SK-MEL-5 (cell line): ENCODE measurements around the gene NT5M. TPM values are rescaled to one million over a fixed set of nuclear protein-coding genes. Genes with fewer than 3 reads are reported as not detected.
"Not testable (repeated sequence)": the region's sequence is repeated elsewhere in the genome, so short reads cannot be mapped to it uniquely, and the experiment has no call there.

Experiments used
- DNase-seq: peaks from one replicate; pipeline ENCODE4 v3.0.0-alpha.2; 2016; ENCODE audit warnings: low read depth, low spot score
- in situ Hi-C: cut with HindIII; loops from 2 replicates; pipeline ENCODE4 v1.10.0; 2016; ENCODE audit warnings: low sequenced_read_pairs, high pct_unique_total_duplicates, low pct_unique_long_range_greater_than_20kb
- polyA plus RNA-seq, 2 experiments: library from polyadenylated mRNA; depleted of rRNA; stranded (reverse); fragments of >200 nt; gene quantifications; 2 replicates each; pipeline ENCODE4 v1.2.3, GENCODE V29; 2015
- total RNA-seq: library from RNA; depleted of rRNA; stranded (reverse); fragments of >200 nt; shearing (Covaris generic); gene quantifications from 2 replicates; pipeline ENCODE4 v1.2.3, GENCODE V29; 2014; rRNA removed

Gene NT5M
- 11.0 and 15.7 TPM in 2 replicates for total RNA-seq
- polyA plus RNA-seq (2015; cell fraction: cytosol; rRNA removed) = 20.2 and 24.6 TPM in 2 replicates
- 52.9 and 66.9 TPM in 2 replicates for polyA plus RNA-seq (2015; cell fraction: nucleus; rRNA removed)

DNA sequence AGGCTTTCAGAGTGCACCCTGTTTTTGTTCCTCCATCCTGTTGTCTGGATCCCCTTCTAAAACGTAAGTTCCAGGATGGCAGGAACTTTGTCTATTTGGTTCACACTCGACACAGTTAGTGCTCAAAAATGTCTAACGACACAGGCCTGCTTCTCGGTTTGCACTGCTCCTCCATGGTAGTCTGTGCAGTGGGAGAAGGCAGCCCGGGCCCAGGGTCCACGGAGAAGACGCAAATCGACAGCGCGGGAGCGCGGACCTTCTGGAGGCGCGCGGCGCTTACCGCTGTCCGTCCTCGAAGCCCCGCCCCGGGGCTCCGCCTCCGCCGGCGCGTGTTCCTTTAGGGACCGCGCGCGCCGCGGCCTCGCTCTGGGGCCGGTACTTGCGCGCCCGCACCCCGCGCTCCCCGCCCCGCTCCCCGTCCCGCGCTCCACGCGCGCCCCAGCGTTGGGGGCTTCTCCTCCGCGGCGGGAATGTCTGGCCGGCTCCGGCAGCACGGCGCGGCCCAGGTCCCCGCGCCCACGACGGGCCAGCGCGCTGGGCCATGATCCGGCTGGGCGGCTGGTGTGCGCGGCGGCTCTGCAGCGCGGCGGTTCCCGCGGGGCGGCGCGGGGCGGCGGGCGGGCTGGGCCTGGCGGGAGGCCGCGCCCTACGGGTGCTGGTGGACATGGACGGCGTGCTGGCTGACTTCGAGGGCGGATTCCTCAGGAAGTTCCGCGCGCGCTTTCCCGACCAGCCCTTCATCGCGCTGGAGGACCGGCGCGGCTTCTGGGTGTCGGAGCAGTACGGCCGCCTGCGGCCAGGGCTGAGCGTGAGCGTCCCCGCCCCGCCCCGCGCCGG, at the start of gene NT5M:
NT5M (plus strand) TSS at position 364 of the 837 bp plus-strand sequence; CDS start at position 542, 178 bp downstream.
- DNase-seq = peak; percentile 79
- in situ Hi-C loops = no loop called here

DNA sequence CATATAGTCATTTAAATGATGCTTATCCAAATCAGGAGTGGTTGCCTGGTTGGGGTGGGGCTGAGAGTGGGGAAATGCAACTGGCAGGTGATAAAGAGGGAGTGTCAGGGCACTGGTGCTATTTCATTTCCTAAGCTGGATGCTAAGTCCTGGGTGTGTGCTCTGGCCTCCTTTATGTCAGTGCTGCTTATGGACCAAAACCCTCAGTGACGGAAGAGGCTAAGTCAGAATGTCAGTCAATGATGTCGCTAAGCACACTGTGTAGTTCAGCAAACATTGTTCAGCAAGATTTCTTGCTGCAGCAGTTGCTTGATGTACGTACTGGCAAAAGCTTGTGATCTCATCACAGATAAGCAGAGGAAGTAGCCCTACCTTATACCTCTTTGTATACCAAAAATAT, 49.8 kb upstream of the NT5M start:
- DNase-seq = no peak
- in situ Hi-C loops = no loop called here

DNA sequence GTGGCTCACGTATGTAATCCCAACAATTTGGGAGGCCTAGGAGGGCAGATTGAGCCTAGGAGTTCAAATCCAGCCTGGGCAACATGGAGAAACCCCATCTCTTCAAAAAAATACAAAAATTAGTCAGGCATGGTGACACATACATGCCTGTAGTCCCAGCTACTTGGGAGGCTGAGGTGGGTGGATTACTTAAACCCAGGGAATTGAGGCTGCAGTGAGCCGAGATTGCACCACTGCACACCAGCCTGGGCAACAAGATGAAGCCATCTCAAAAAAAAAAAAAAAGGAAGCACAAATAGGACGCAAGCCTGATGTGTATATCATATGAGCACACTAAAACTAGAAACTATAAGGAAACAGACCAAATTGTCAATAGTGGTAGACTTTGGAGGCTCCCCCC, 49.1 kb upstream of the NT5M start:
- no peak for DNase-seq
- in situ Hi-C loops = no loop called here

DNA sequence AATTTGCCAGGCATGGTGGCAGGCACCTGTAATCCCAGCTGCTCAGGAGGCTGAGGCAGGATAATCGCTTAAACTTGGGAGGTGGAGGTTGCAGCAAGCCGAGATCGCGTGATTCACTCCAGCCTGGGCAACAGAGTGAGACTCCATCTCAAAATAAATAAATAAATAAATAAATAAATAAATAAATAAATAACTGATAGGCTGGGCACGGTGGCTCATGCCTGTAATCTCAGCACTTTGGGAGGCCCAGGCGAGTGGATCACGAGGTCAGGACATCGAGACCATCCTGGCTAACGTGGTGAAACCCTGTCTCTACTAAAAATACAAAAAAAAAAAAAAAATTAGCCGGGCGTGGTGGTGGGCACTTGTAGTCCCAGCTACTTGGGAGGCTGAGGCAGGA, 47.5 kb upstream of the NT5M start:
- DNase-seq, in situ Hi-C loops: not testable (repeated sequence)

DNA sequence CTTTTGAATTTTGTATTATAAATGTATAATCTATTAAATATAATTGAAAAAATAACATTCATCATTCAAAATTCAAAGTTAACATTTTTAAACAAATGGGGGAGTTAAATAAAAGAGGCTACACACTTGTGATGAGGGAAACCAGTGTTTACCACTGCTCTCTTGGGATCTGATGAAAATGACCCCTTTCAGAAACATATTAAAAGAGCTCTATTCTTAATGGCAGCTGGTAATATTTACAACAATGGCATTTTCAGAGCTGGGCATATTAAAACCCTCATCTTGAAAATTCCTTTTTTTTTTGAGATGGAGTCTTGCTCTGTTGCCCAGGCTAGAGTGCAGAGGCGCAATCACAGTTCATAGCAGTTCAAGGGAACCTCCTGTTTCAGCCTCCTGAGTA, 46.9 kb upstream of the NT5M start:
- in situ Hi-C loops = no loop called here
- DNase-seq = peak; percentile 67

DNA sequence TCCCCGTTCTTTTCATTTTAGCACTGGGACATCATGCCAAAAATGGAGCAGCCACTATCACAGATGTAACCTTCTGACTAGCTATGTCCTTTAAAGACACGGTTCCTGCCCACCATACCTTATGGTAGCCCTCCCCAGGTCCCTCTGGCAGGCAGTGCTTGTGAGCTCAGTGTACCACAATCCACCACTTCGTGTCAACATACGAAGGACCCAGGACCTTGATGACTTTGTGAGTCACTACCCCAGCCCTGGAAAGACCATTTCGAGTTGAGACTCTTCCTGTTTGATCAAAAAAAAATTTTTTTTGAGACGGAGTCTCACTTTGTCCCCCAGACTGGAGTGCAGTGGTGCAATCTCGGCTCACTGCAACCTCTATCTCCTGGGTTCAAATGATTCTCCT, 45.2 kb upstream of the NT5M start:
- in situ Hi-C loops = no loop called here
- no peak for DNase-seq

DNA sequence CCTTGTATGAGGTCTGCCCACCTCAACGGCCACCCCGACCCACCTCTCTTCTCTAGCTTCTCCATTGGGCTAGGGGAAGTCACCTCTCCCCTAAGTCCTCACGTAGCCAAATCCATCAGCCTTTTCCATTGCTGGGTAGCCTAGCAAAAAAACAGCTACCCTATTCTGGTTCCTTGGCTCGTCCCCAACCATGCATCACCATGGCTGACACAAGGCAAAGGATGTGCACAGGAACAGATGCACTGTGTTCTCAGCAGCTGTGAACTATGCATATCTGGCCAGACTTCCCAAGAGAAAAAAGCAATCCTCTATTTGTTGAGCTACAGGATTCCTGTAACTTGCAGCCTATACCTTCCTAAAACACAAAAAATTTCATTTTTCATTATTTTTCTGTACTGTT, 44.2 kb upstream of the NT5M start:
- no peak for DNase-seq
- in situ Hi-C loops = no loop called here

DNA sequence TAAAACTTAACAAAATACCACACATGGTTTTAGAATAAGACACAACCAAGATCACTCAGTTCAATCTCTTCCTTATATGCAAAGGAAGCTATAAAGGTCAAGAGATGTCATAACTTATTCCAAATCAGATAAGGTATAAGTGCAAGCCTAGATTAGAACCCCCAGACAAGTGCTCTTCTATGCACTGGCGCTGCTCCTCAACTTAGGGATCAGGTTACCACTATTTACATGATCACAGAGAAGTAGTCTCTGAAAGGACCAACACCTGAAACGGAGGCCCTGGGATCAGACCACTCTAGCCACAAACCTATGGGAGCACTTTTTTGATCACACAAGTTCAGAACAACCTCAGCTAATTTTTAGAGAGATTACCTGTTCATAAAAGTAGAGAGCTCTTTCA, 38.7 kb upstream of the NT5M start:
- DNase-seq = no peak
- in situ Hi-C loops = no loop called here

DNA sequence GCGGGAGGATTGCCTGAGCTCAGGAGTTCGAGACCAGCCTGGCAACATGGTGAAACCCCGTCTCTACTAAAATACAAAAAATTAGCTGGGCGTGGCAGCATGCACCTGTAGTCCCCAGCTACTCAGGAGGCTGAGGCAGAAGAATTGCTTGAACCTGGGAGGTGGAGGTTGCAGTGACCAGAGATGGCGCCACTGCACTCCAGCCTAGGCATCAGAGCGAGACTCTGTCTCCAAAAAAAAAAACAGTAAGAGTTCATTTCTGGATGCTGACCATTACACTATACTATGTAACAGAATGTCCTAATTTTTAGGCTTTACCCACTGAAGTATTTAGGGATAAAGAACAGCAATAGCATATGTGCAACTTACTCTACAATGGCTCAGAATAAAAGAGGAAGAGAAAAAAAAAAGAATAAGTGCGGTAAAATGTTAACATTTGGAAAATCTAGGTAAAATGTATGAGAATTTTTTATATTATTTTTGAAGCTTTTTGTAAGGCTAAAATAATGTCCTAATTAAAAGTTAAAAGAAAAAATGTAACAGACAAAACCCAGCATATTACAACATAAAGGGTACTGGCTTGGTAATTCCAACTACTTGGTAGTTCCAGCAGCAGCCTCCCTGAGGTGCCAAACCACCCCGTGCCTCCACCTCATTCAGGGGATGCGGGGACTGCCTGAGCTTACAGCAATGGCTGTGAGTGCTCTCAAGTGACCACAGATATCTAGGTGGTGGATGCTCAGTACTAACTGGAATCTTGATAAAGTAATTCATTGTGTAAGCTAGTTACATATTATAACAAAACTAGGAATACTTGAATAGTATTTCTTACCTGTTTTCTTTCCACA, 33.0 kb upstream of the NT5M start:
- in situ Hi-C loops = no loop called here
- peak; percentile 43 for DNase-seq

DNA sequence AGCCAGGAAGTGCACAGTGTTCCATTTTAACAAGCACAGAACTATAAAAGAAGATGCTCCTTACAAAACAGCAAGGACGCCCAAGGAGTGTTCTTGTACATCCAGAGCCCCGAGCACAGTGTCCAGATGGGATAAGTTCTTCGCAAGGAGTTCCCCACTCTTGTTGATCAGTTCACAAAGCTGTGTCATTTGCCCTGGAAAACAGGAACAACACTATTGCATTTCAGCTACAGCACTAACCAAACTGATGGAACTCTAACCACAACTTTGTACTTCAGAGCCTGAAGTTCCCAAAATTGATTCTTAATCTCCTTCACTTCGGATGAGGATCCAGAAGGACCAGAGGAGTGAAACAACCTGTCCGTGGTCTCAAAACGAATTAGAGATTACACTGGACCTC, 27.2 kb upstream of the NT5M start:
- in situ Hi-C loops = no loop called here
- no peak for DNase-seq

DNA sequence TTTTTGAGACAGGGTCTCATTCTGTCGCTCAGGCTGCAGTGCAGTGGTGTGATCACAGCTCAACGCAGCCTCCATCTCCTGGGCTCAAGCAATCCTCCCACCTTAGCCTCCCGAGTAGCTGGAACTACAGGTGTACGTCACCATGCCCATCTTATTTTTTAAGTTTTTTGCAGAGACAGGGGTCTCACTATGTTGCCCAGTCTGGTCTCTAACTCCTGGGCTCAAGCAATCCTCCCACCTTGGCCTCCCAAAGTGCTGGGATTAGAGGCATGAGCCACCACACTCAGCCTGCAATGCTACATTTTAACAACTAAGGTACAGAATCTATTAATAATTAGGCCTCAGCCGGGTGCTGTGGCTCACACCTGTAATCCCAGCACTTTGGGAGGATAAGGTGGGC, 25.7 kb upstream of the NT5M start:
- DNase-seq, in situ Hi-C loops: not testable (repeated sequence)

DNA sequence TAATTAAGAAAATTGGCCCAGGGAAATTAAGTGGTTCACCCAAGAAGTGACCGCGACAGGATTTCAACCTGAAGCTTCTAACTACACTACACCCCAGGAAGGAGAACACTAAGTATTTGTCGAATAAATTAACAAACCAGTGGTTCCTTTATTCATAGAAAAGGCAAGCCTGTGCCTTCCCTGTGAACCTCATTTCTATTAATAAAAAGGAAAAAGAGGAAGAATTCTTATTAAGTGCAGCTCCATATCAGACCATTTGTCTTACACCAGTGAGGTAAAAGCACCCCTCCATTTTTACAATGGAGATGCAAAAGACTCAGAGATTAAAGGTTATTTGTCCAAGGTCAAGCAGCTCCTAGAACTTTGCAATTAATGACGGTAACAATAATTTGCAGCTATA, 23.9 kb upstream of the NT5M start:
- in situ Hi-C loops = no loop called here
- no peak for DNase-seq

DNA sequence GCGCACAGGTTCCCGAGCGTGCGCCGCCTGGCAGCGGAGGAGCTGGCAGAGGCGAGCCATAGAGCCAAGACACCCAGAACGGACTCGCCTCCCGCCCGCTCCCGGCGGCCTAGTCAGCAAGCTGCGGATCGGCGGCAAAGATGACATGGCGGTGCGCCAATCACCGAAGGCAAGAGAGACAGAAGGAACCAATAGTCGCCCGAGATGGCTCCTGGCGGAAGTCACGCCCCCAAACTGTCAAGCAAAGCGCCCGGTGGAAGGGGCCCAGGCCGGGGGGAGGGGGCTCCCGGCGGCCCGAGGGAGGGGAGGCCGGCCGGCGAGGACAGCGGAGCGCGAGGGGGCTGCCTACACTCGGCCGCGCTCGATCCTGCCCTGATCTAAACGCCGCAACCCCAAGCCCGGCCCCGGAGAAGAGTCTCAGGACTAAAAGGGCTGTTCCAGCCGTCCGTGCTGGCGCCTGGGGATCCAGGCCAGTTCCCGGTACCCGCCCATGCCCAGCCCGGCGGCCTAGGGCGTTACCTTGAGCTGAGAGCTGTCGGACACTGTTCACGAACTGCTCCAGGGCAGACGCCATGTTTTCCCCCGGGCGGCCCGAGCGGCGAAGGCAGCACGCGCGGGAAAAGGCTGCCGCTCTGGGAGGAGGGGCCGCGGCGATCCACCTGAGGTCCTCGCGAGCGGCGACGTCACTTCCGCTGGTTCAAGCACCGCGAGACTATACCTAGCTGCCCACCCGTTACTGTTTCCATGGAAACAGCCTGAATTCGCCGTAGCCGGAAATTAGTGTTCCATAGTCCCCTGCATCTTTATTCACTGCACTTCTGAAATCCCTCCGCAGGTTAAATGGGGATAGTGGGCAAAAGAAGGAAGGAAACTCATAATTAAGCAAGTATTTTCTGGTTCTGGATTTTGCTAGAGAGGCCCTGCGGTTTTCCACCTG, 22.3 kb upstream of the NT5M start, which contains the start of gene COPS3:
COPS3 (minus strand) TSS at position 634 of the 937 bp plus-strand sequence; CDS start at position 574, 60 bp downstream.
- in situ Hi-C loops = no loop called here

DNA sequence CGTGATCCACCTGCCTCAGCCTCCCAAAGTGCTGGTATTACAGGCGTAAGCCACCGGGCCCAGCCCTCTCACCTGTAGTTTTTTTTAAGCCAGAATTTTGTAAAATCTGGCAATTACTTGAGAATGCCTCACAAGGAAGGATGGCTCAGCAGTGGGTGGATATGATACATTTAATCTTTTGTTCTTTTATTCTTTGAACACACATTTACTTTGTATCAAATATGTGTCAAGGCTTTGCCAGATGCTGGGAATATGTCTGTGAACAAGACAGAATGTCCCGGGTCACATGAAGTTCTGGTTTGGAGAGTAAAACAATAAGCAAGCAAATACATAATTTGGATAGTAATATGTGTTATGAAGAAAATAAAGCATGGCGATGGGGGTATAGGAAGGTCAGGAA, 17.2 kb upstream of the NT5M start:
- DNase-seq = no peak
- in situ Hi-C loops = no loop called here

More for the DNA sequence above, 22.3 kb upstream of the NT5M start, which contains the start of gene COPS3:
- peak; percentile 97 for DNase-seq

DNA sequence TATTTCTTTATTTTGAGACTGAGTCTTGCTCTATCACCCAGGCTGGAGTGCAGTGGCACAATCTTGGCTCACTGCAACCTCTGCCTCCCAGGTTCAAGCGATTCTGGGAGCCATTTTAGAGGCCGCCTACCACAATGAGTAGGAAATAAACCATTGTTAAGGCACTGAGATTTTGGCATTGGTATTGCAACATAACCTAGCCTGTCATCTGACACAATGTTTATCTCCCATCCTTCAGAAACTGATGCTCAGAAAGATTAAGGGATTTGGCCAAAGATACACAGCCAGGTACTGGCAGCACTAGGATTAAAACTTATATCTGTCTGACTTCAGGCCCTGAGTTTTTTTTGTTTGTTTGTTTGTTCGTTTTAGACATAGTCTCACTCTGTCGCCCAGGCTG, 14.1 kb upstream of the NT5M start:
- DNase-seq = no peak
- in situ Hi-C loops = no loop called here

DNA sequence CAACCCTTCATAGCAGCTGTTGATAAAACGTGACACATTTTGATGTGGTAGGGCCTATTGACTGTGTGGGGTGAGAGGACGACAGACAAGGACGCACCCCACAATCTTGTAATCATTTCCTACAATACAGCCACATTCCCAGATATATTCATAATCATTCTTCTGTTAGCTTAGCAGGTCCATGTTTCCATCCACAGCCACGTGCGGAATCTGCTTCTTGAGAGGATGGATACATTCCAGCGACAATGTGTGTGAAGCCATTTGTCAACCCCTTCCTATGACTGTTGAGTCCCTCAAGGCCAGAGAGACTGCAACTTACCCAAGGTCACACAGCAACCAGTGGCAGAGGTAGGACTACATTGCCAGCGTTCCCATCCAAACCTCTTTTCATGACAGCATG, 13.5 kb upstream of the NT5M start:
- in situ Hi-C loops = no loop called here
- DNase-seq = no peak

DNA sequence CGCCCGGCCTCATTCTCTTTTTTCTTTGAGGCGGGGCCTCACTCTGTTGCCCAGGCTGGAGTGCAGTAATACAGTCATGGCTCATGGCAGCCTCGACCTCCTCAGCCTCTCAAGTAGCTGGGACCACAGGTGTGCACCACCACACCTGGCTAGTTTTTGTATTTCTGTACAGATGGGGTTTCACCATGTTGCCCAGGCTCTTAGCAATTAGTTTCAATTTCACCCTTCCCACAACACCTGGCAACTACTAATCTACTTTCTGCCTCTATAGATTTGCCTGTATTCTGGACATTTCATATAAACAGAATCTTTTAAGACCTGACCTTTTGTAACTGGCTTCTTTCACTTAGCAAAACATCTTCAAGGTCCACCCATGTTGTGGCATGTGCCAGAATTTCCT, 8.0 kb upstream of the NT5M start:
- in situ Hi-C loops = no loop called here
- DNase-seq = no peak
